MM.1S (cell line): Measurements from ENCODE around the gene USP47.

Experiments
- DNase-seq: peaks from one replicate; pipeline ENCODE4 v3.0.0-alpha.2; 2015
- H2AFZ ChIP-seq: fragments of 300-600 bp; sonication (generic); 2 replicates; pipeline ENCODE4 v1.6.0; 2016; ENCODE audit warnings: antibody characterized with exemption, low read length
- H3F3A ChIP-seq: fragments of 300-600 bp; sonication (generic); 2 replicates; pipeline ENCODE4 v1.6.1; 2016; ENCODE audit warnings: mild to moderate bottlenecking, antibody characterized with exemption, low read length, moderate library complexity, mixed read lengths; ENCODE audit not compliant: insufficient read depth
- H3K27ac ChIP-seq: fragments of 300-600 bp; sonication (generic); 2 replicates; pipeline ENCODE4 v1.5.1; 2016; ENCODE audit warnings: mild to moderate bottlenecking, low read length
- H3K27me3 ChIP-seq: fragments of 300-600 bp; sonication (generic); replicated peaks from 2 replicates; pipeline ENCODE4 v1.6.0; 2016; ENCODE audit warnings: low read length; ENCODE audit not compliant: insufficient read depth
- H3K36me3 ChIP-seq: fragments of 300-600 bp; sonication (generic); replicated peaks from 2 replicates; pipeline ENCODE4 v1.6.1; 2016; ENCODE audit warnings: mild to moderate bottlenecking, low read length, mixed read lengths; ENCODE audit not compliant: insufficient read depth
- H3K4me1 ChIP-seq: fragments of 300-600 bp; sonication (generic); 2 replicates; pipeline ENCODE4 v1.6.1; 2016; ENCODE audit warnings: low read length, mixed read lengths
- H3K4me2 ChIP-seq: fragments of 300-600 bp; sonication (generic); 2 replicates; pipeline ENCODE4 v1.6.0; 2016; ENCODE audit warnings: low read depth, low read length
- H3K4me3 ChIP-seq: fragments of 300-600 bp; sonication (generic); 2 replicates; pipeline ENCODE4 v1.5.1; 2016; ENCODE audit warnings: low read length, mixed read lengths
- H3K79me2 ChIP-seq: fragments of 300-600 bp; sonication (generic); 2 replicates; pipeline ENCODE4 v1.6.1; 2016; ENCODE audit warnings: mixed run types, low read length, mixed read lengths
- H3K9ac ChIP-seq: fragments of 300-600 bp; sonication (generic); 2 replicates; pipeline ENCODE4 v1.6.1; 2016; ENCODE audit warnings: low read length, mixed read lengths
- H3K9me2 ChIP-seq: fragments of 300-600 bp; sonication (generic); replicated peaks from 2 replicates; pipeline ENCODE4 v1.6.1; 2016; ENCODE audit warnings: mild to moderate bottlenecking, low read length, mixed read lengths; ENCODE audit not compliant: insufficient read depth
- H3K9me3 ChIP-seq: fragments of 300-600 bp; sonication (generic); replicated peaks from 2 replicates; pipeline ENCODE4 v1.6.1; 2016; ENCODE audit warnings: mild to moderate bottlenecking, low read length, mixed read lengths; ENCODE audit not compliant: insufficient read depth
- H4K20me1 ChIP-seq: fragments of 300-600 bp; sonication (generic); 2 replicates; pipeline ENCODE4 v1.6.1; 2016; ENCODE audit warnings: mild to moderate bottlenecking, low read length, moderate library complexity, mixed read lengths; ENCODE audit not compliant: insufficient read depth
- CTCF ChIP-seq: fragments of 300-600 bp; sonication (generic); IDR thresholded peaks from 2 replicates; pipeline ENCODE4 v1.5.1; 2016; ENCODE audit warnings: antibody characterized with exemption, low read length, mixed read lengths
- EZH2 ChIP-seq: fragments of 300-600 bp; sonication (generic); optimal IDR thresholded peaks from 2 replicates; pipeline ENCODE3; 2017; ENCODE audit warnings: low read depth, mild to moderate bottlenecking, antibody characterized with exemption, low read length, mixed read lengths
- EZH2phosphoT487 ChIP-seq: fragments of 300-600 bp; sonication (generic); IDR thresholded peaks from 2 replicates; pipeline ENCODE4 v1.6.1; 2018; ENCODE audit warnings: antibody characterized with exemption, low read length

The USP47 gene

GRCh38 chr11:11821899-11822298, 19.9 kb upstream of the USP47 start:
- H3K4me2 ChIP-seq: no peak overlapping the region
- no peaks in the 10 kb centered on the region for H3K4me1 ChIP-seq
- DNase-seq: no peak
- H3K27ac ChIP-seq: no peak overlapping the region
- no peak overlapping the region for H3K4me3 ChIP-seq
- no peak overlapping the region for H2AFZ ChIP-seq
- no peaks in the 10 kb centered on the region for H3K9me2 ChIP-seq
- TF ChIP-seq CTCF (no peak), EZH2 (no peak), EZH2phosphoT487 (no peak)
- no peaks in the 10 kb centered on the region for H3K9me3 ChIP-seq
- no peaks in the 10 kb centered on the region for H3K36me3 ChIP-seq
- H3K9ac ChIP-seq: no peak overlapping the region
- no peaks in the 10 kb centered on the region for H3K79me2 ChIP-seq
- no peaks in the 10 kb centered on the region for H3K27me3 ChIP-seq
- no peaks in the 10 kb centered on the region for H3F3A ChIP-seq
- H4K20me1 ChIP-seq: no peaks in the 10 kb centered on the region

- Histone ChIP-seq H3K27ac (no peak overlapping the region), H3F3A (no peaks in the 10 kb centered on the region), H4K20me1 (no peaks in the 10 kb centered on the region), H3K36me3 (no peaks in the 10 kb centered on the region), H3K27me3 (no peaks in the 10 kb centered on the region), H3K4me2 (no peak overlapping the region), H3K4me3 (no peak overlapping the region), H3K4me1 (no peaks in the 10 kb centered on the region), H3K9me3 (no peaks in the 10 kb centered on the region), H3K9ac (no peak overlapping the region), H3K9me2 (no peaks in the 10 kb centered on the region), H2AFZ (no peak overlapping the region), H3K79me2 (no peaks in the 10 kb centered on the region)
- DNase-seq: no peak
- no peak for TF ChIP-seq CTCF
- no peak for TF ChIP-seq EZH2
- TF ChIP-seq EZH2phosphoT487: no peak
These were observed 18.8 kb upstream of the USP47 start for GRCh38 chr11:11822946-11823345.

- no peak overlapping the region for H3K27ac ChIP-seq
- H3K9me3 ChIP-seq: no peaks in the 10 kb centered on the region
- no peak overlapping the region for H3K4me3 ChIP-seq
- TF ChIP-seq CTCF: no peak
- no peak for TF ChIP-seq EZH2
- no peak for TF ChIP-seq EZH2phosphoT487
- no peaks in the 10 kb centered on the region for H3K79me2 ChIP-seq
- H2AFZ ChIP-seq: no peak overlapping the region
- no peaks in the 10 kb centered on the region for H3F3A ChIP-seq
- H3K4me1 ChIP-seq: no peaks in the 10 kb centered on the region
- no peaks in the 10 kb centered on the region for H3K36me3 ChIP-seq
- H3K4me2 ChIP-seq: no peak overlapping the region
- no peak for DNase-seq
- no peaks in the 10 kb centered on the region for H3K27me3 ChIP-seq
- H4K20me1 ChIP-seq: no peaks in the 10 kb centered on the region
- no peaks in the 10 kb centered on the region for H3K9me2 ChIP-seq
- no peak overlapping the region for H3K9ac ChIP-seq
These were observed 15.5 kb upstream of the USP47 start for GRCh38 chr11:11826260-11826659.
